ENCODE results near the gene PLD1. TPM values are rescaled to one million over a fixed set of nuclear protein-coding genes. Genes with fewer than 3 reads are reported as not detected.
"Not testable (repeated sequence)": the region's sequence is repeated elsewhere in the genome, so short reads cannot be mapped to it uniquely, and the experiment has no call there.

Gene PLD1
- total RNA-seq, 6 donors from 2014 or later, result 11.2 to 47.1 (median 15.6) TPM

DNA sequence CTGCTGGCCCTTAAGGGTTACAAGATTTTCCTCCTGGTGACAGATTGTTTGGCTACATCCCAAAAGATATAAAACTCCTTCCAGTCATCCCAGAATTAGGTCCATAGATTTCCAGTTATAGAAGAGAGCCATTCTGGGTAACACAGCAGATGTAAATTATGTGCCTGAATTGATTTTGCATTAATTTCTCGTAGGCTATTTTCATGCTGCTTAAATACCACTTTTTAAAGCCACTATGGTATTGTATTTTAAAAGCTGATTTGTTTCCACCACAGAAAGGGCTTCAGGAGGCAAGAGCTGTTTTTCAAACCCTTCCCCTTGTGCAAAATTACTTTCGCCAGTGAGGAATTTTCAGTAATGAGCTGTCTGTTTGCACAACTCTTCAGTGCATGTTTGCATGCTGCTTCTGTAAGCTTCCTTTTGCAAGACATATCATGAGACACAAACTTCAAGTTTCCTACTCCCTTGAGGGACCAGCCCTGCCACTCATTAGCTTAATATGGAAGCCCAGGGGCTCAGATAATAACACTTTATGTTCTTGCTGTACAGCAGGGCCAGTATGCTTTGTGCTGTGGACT, 244.7 kb downstream of the PLD1 start:
- H3K27ac ChIP-seq, result peak overlapping the region in 1 of 4 donors; percentile 38
- H3K36me3 ChIP-seq, result no peaks in the 10 kb centered on the region
- 60 to 61% methylated on average over 2 of the region's 2 CpGs for WGBS, 2 donors
- peak in 1 of 2 donors; percentile 58 for ATAC-seq (ENCODE audit: low FRiP score in 2 of 2)
- TF ChIP-seq POLR2AphosphoS5 (IDR thresholded peaks at IDR 0.05) (peak in 1 of 2 donors; percentile 14), POLR2A (IDR thresholded peaks at IDR 0.05) (no peak)
- H3K4me3 ChIP-seq, result no peak overlapping the region
- peaks cover 0 to 24% (median 13%) of the 10 kb centered on the region in 4 donors for H3K4me1 ChIP-seq
- DNase-seq, result peak in 1 of 2 donors; percentile 23
- no peaks in the 10 kb centered on the region for H3K27me3 ChIP-seq
- no peaks in the 10 kb centered on the region for H3K9me3 ChIP-seq

DNA sequence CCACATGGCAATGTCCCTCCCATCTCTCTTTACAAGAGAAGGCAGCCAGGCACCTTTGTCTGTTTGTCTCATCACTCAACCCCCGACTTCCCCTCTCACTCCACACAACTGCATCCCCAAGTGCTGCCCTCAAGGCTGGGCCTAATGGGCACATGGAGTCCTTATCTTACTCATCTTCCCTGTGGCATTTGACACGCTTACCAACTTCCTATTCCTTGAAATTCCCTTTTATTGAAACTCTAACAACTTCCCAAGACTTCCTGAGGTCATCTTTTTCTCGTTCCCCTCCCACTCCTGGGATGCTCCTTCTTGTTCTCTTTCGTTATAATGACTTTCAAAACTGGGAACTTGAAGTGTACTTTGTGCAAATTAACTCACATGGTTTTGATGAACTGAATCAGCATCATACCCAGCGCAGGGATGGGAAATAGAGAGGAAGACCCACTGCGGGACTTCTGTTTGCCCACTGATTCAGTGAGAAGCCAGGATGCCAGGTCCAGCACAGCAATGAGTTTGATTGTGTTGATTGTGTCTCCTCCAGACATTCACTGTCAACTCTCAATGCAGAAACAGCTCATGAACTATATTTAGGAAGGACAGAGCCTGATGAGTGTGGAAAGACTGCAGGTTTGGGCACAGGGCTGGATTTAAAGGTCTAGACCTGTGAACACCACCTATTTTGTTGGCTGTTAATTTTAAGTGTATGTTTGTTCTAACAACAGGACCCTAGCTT, 245.4 kb downstream of the PLD1 start:
- 60 to 72% methylated on average over 6 of the region's 6 CpGs for WGBS, 2 donors
- H3K36me3 ChIP-seq, result no peaks in the 10 kb centered on the region
- ATAC-seq (ENCODE audit: low FRiP score in 2 of 2) (peak in 1 of 2 donors; percentile 42), DNase-seq (peak in 1 of 2 donors; percentile 31)
- H3K9me3 ChIP-seq, result no peaks in the 10 kb centered on the region
- H3K4me3 ChIP-seq, result no peak overlapping the region
- peak overlapping the region in 1 of 4 donors; percentile 38 for H3K27ac ChIP-seq
- H3K27me3 ChIP-seq, result no peaks in the 10 kb centered on the region
- H3K4me1 ChIP-seq, result peaks cover 0 to 24% (median 13%) of the 10 kb centered on the region in 4 donors
- TF ChIP-seq EP300 (IDR thresholded peaks at IDR 0.05), result no peak
- no peak for TF ChIP-seq POLR2A (IDR thresholded peaks at IDR 0.05)
- TF ChIP-seq, protein P1, sequence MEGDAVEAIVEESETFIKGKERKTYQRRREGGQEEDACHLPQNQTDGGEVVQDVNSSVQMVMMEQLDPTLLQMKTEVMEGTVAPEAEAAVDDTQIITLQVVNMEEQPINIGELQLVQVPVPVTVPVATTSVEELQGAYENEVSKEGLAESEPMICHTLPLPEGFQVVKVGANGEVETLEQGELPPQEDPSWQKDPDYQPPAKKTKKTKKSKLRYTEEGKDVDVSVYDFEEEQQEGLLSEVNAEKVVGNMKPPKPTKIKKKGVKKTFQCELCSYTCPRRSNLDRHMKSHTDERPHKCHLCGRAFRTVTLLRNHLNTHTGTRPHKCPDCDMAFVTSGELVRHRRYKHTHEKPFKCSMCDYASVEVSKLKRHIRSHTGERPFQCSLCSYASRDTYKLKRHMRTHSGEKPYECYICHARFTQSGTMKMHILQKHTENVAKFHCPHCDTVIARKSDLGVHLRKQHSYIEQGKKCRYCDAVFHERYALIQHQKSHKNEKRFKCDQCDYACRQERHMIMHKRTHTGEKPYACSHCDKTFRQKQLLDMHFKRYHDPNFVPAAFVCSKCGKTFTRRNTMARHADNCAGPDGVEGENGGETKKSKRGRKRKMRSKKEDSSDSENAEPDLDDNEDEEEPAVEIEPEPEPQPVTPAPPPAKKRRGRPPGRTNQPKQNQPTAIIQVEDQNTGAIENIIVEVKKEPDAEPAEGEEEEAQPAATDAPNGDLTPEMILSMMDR (IDR thresholded peaks at IDR 0.05), result no peak
- no peak for TF ChIP-seq POLR2AphosphoS5 (IDR thresholded peaks at IDR 0.05)

DNA sequence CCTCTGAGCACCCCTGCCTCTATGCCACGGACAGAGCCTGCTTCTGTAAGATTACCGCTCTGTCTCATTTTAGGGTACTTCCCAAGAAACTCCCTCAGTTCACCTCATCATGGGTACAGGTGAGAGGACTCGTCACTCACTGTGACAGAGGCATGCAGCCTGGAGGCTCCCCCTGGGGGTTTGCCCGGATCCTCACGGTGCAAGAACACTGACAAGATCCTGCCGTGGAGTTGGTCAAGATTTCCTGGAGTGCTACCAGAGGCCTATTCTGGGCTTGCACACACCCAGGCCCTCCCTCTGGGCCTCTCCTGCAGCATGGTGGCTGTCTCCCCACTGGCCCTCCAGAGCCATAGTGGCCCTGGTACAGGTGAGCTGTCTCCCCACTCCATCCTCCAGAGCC, 247.0 kb downstream of the PLD1 start:
- Histone ChIP-seq H3K27me3 (no peaks in the 10 kb centered on the region), H3K27ac (no peak overlapping the region), H3K4me1 (peaks cover 0 to 24% (median 13%) of the 10 kb centered on the region in 4 donors), H3K9me3 (no peaks in the 10 kb centered on the region), H3K36me3 (no peaks in the 10 kb centered on the region), H3K4me3 (no peak overlapping the region)
- WGBS, 2 donors, result 80 to 87% methylated on average over 6 of the region's 6 CpGs
- DNase-seq, result no peak
- TF ChIP-seq, protein P1 (IDR thresholded peaks at IDR 0.05), result no peak
- TF ChIP-seq POLR2A (IDR thresholded peaks at IDR 0.05), result no peak
- no peak for TF ChIP-seq POLR2AphosphoS5 (IDR thresholded peaks at IDR 0.05)
- TF ChIP-seq EP300 (IDR thresholded peaks at IDR 0.05), result no peak
- peak in 1 of 2 donors; percentile 59 for ATAC-seq (ENCODE audit: low FRiP score in 2 of 2)

DNA sequence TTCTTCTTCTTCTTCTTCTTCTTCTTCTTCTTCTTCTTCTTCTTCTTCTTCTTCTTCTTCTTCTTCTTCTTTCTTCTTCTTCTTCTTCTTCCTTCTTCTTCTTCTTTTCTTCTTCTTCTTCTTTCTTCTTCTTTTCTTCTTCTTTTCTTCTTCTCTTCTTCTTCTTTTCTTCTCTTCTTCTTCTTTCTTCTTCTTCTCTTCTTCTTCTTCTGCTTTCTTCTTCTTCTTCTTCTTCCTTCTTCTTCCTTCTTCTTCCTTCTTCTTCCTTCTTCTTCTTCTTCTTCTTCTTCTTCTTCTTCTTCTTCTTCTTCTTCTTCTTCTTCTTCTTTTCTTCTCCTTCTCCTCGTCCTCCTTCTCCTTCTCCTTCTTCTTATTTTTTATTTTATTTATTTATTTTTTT, 247.8 kb downstream of the PLD1 start:
- not testable (repeated sequence) for H3K9me3 ChIP-seq; H3K27me3 ChIP-seq; DNase-seq; H3K27ac ChIP-seq; H3K4me3 ChIP-seq; H3K36me3 ChIP-seq; ATAC-seq (ENCODE audit: low FRiP score in 2 of 2)
- H3K4me1 ChIP-seq, result peaks cover 0 to 24% (median 13%) of the 10 kb centered on the region in 4 donors
- WGBS, 2 donors, result 33 to 79% methylated on average over 1 of the region's 1 CpG

DNA sequence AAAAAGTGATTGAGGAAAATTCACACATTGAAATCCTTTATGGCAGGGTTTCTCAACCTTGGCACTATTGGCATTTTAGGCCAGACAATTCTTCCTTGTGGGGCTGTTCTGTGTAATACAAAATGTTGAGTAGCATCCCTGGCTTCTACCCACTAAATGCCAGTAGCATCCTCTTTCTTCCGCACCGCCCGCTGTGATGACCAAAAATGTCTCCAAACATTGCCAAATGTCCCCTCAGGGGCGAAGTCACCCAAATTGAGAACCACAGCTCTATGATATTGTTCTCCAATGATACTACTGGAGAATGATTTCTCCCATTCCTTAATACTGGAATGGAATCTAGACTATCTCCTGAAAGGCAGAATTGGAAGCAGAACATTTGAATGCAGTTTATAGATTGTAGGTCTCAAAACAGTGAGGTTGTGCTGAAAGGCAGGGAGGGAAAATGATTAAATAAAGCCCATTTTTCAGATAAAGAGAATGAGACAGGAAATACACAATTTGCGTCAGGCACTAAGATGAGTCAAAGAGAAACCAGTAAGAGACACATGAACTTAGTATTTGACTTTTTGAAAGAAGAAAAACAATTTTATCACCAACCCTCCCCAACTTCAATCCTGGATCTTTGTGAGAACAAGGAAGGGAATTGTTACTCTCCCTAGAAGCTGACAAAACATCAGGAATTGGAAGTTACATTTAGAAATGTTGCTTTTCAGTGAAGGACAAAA, 248.5 kb downstream of the PLD1 start:
- Histone ChIP-seq H3K36me3 (no peaks in the 10 kb centered on the region), H3K4me1 (peaks cover 0 to 21% (median 13%) of the 10 kb centered on the region in 4 donors), H3K4me3 (no peak overlapping the region), H3K27ac (no peak overlapping the region), H3K9me3 (no peaks in the 10 kb centered on the region), H3K27me3 (no peaks in the 10 kb centered on the region)
- ATAC-seq (ENCODE audit: low FRiP score in 2 of 2), result no peak
- 89 to 94% methylated on average over 5 of the region's 5 CpGs for WGBS, 2 donors
- DNase-seq, result no peak
- TF ChIP-seq, protein P1 (IDR thresholded peaks at IDR 0.05), result no peak
- TF ChIP-seq EP300 (IDR thresholded peaks at IDR 0.05) (no peak), POLR2A (IDR thresholded peaks at IDR 0.05) (no peak), POLR2AphosphoS5 (IDR thresholded peaks at IDR 0.05) (no peak)
